Activated CD4-positive, alpha-beta T cell treated with anti-CD3 and anti-CD28 coated beads for 36 hours (primary cell): ENCODE measurements around the gene ZNF432. TPM values are rescaled to one million over a fixed set of nuclear protein-coding genes. Genes with fewer than 3 reads are reported as not detected.

Source experiments
- ATAC-seq: fragments of 200-7000 bp; cut with Tn5 transposase; one replicate; pipeline ENCODE4 v1.10.0; 2021; ENCODE audit warnings: mild to moderate bottlenecking, moderate library complexity
- CTCF ChIA-PET: fragments of 350-600 bp; sonication (Branson Sonifier 250); formaldehyde crosslinking; loops from one replicate; lab custom pipeline; 2021; ENCODE audit warnings: antibody characterized with exemption; lab: Charles Lee
- POLR2A ChIA-PET: fragments of 350-600 bp; sonication (Branson Sonifier 250); formaldehyde crosslinking; loops from one replicate; lab custom pipeline; 2021; ENCODE audit warnings: antibody characterized with exemption, inconsistent platforms; lab: Charles Lee
- DNase-seq: peaks from one replicate; pipeline ENCODE4 v3.0.0-alpha.2; 2020
- H3K27ac Mint-ChIP-seq: one replicate; pipeline ENCODE4 v1.8.0; 2021; ENCODE audit warnings: mixed read lengths
- H3K27me3 Mint-ChIP-seq: one replicate; pipeline ENCODE4 v1.8.0; 2021; ENCODE audit warnings: mixed read lengths
- H3K36me3 Mint-ChIP-seq: one replicate; pipeline ENCODE4 v1.8.0; 2021; ENCODE audit warnings: low read depth, mixed read lengths
- H3K4me1 Mint-ChIP-seq: one replicate; pipeline ENCODE4 v1.8.0; 2021; ENCODE audit warnings: mixed read lengths
- H3K4me3 Mint-ChIP-seq: one replicate; pipeline ENCODE4 v1.8.0; 2021; ENCODE audit warnings: mild to moderate bottlenecking, moderate library complexity, mixed read lengths
- H3K9me3 Mint-ChIP-seq: one replicate; pipeline ENCODE4 v1.8.0; 2021; ENCODE audit warnings: low read depth, mixed read lengths
- intact Hi-C, 2 experiments: fragments of 100-400 bp; cut with DNase I in 1 of 2; cut with micrococcal nuclease in 1 of 2; formaldehyde crosslinking; loops; one replicate each; pipeline versions ENCODE4 v1.14.2 to v1.15.1; 2022 to 2024; cut with DNase I, micrococcal nuclease
- total RNA-seq, 2 experiments: library from RNA; stranded (reverse); gene quantifications; one replicate each; pipeline ENCODE4 v1.2.3, GENCODE V29; 2021

ZNF432 gene
- total RNA-seq, 2 experiments from 2014 or later: 11.5 to 12.8 TPM

- ATAC-seq (peak; percentile 97), DNase-seq (peak; percentile 93)
- Mint-ChIP-seq H3K4me1 (peaks cover 15% of the 10 kb centered on the region), H3K4me3 (peak within 1 kb of the TSS; percentile 90), H3K9me3 (peaks cover 28% of the 10 kb centered on the region), H3K27me3 (no peaks in the 10 kb centered on the region), H3K27ac (peak within 1 kb of the TSS; percentile 98), H3K36me3 (peaks cover 69% of the 10 kb centered on the region)
- ChIA-PET POLR2A (interaction anchor here (0.6 kb wide), 1 partner anchor 43 kb away, joined by 3 read pairs; no protein-coding TSS in a partner anchor), CTCF (no interaction called here)
- intact Hi-C loops: loop anchor here (1.0 to 5.0 kb wide), 9 partner anchors 20 to 259 kb away; partner anchors contain the start of genes ZNF350 (in 2 of the 2), ZNF614 (in 2 of the 2), ZNF432 (in 1 of the 2) and ZNF613 (in 1 of the 2)
Observed at GRCh38 chr19:52007806-52008557, 40.7 kb downstream of the ZNF432 start, which contains the start of gene ZNF615. TSS of gene ZNF615 (minus strand) at chr19:52008211. CDS start at chr19:52003711, 4,500 bp downstream.

GRCh38 chr19:52007451-52007805, 41.2 kb downstream of the ZNF432 start:
- intact Hi-C loops: loop anchor here (2.0 to 5.0 kb wide), 3 partner anchors 21 to 260 kb away; partner anchors contain the start of genes ZNF614 (in 1 of the 2) and ZNF766 (in 1 of the 2)
- Mint-ChIP-seq H3K4me3 (peak overlapping the region; percentile 90), H3K4me1 (peaks cover 15% of the 10 kb centered on the region), H3K36me3 (peaks cover 67% of the 10 kb centered on the region), H3K27me3 (no peaks in the 10 kb centered on the region), H3K27ac (peak overlapping the region; percentile 98), H3K9me3 (peaks cover 24% of the 10 kb centered on the region)
- CTCF ChIA-PET: no interaction called here
- ATAC-seq (peak; percentile 6), DNase-seq (no peak)
- POLR2A ChIA-PET: interaction anchor here (0.6 kb wide), 1 partner anchor 44 kb away, joined by 3 read pairs; no protein-coding TSS in a partner anchor

GRCh38 chr19:51994048-51994644, 54.5 kb downstream of the ZNF432 start:
- no peaks in the 10 kb centered on the region for H3K4me1 Mint-ChIP-seq
- H3K36me3 Mint-ChIP-seq: peaks cover 76% of the 10 kb centered on the region
- POLR2A ChIA-PET: no interaction called here
- no peaks in the 10 kb centered on the region for H3K27me3 Mint-ChIP-seq
- ATAC-seq (no peak), DNase-seq (no peak)
- intact Hi-C loops: no loop called here
- CTCF ChIA-PET: no interaction called here
- no peak overlapping the region for H3K4me3 Mint-ChIP-seq
- peaks cover 56% of the 10 kb centered on the region for H3K9me3 Mint-ChIP-seq
- H3K27ac Mint-ChIP-seq: no peak overlapping the region

GRCh38 chr19:51993422-51993821, 55.2 kb downstream of the ZNF432 start:
- no peak overlapping the region for H3K4me3 Mint-ChIP-seq
- peaks cover 73% of the 10 kb centered on the region for H3K36me3 Mint-ChIP-seq
- H3K27ac Mint-ChIP-seq: no peak overlapping the region
- POLR2A ChIA-PET: no interaction called here
- CTCF ChIA-PET: no interaction called here
- no peak for DNase-seq
- ATAC-seq: no peak
- no peaks in the 10 kb centered on the region for H3K4me1 Mint-ChIP-seq
- intact Hi-C loops: no loop called here
- peaks cover 61% of the 10 kb centered on the region for H3K9me3 Mint-ChIP-seq
- H3K27me3 Mint-ChIP-seq: no peaks in the 10 kb centered on the region

GRCh38 chr19:51986309-51987291, 62.0 kb downstream of the ZNF432 start, which contains the start of gene ZNF350:
TSS of gene ZNF350 (minus strand) at chr19:51986840. CDS start at chr19:51974360, 12,480 bp downstream.
- Mint-ChIP-seq H3K4me3 (peak within 1 kb of the TSS; percentile 85), H3K9me3 (peaks cover 44% of the 10 kb centered on the region), H3K27me3 (no peaks in the 10 kb centered on the region), H3K36me3 (peaks cover 59% of the 10 kb centered on the region), H3K4me1 (peaks cover 8% of the 10 kb centered on the region), H3K27ac (peak within 1 kb of the TSS; percentile 95)
- POLR2A ChIA-PET: interaction anchor here (0.6 kb wide), 1 partner anchor 548 kb away, joined by 3 read pairs; no protein-coding TSS in a partner anchor
- peak; percentile 99 for ATAC-seq
- intact Hi-C loops: loop anchor here (1.0 to 2.0 kb wide), 8 partner anchors 22 to 203 kb away; partner anchors contain the start of genes ZNF613 (in 2 of the 2), ZNF615 (in 2 of the 2), ZNF432 (in 1 of the 2) and ZNF614 (in 1 of the 2)
- CTCF ChIA-PET: interaction anchor here (0.7 kb wide), 1 partner anchor 15 kb away, joined by 3 read pairs; no protein-coding TSS in a partner anchor
- peak; percentile 94 for DNase-seq

GRCh38 chr19:51983361-51983760, 65.3 kb downstream of the ZNF432 start:
- Mint-ChIP-seq H3K27me3 (no peaks in the 10 kb centered on the region), H3K27ac (no peak overlapping the region), H3K4me1 (peaks cover 8% of the 10 kb centered on the region), H3K36me3 (peaks cover 78% of the 10 kb centered on the region), H3K9me3 (peaks cover 50% of the 10 kb centered on the region), H3K4me3 (no peak overlapping the region)
- DNase-seq: no peak
- ATAC-seq: no peak
- intact Hi-C loops: no loop called here
- ChIA-PET POLR2A (no interaction called here), CTCF (no interaction called here)

Other genes with a start within 250 kb of the ZNF432 start
- gene ZNF577, start 160.9 kb downstream of the ZNF432 start, total RNA-seq: 1 to 10 TPM; 5.7 to 7.2 TPM
- gene ZNF649, start 143.8 kb downstream of the ZNF432 start, total RNA-seq: 10 to 100 TPM in 1 of 2 experiments, 1 to 10 TPM in 1; 9.6 to 11.2 TPM
- gene ZNF613, start 121.4 kb downstream of the ZNF432 start, total RNA-seq: 1 to 10 TPM; 4.2 to 6.3 TPM
- 1 to 10 TPM; 7.1 to 7.9 TPM for gene ZNF350, start 62.0 kb downstream of the ZNF432 start, total RNA-seq
- gene ZNF615, start 40.6 kb downstream of the ZNF432 start, total RNA-seq: 1 to 10 TPM; 8.7 to 9.0 TPM
- gene ZNF614, start 20.5 kb downstream of the ZNF432 start, total RNA-seq: 10 to 100 TPM in 1 of 2 experiments, 1 to 10 TPM in 1; 9.4 to 10.6 TPM
- gene ZNF841, start 46.9 kb upstream of the ZNF432 start, total RNA-seq: 10 to 100 TPM; 18.0 to 20.3 TPM
- gene ZNF616, start 91.1 kb upstream of the ZNF432 start, total RNA-seq: 10 to 100 TPM; 13.9 to 15.7 TPM
- gene ZNF836, start 122.8 kb upstream of the ZNF432 start, total RNA-seq: 10 to 100 TPM; 10.1 to 11.5 TPM
- 100 to 1,000 TPM; 215 to 231 TPM for gene PPP2R1A, start 141.2 kb upstream of the ZNF432 start, total RNA-seq
- 10 to 100 TPM; 28.6 to 34.2 TPM for gene ZNF766, start 220.7 kb upstream of the ZNF432 start, total RNA-seq
- gene ZNF480, start 248.3 kb upstream of the ZNF432 start, total RNA-seq: 1 to 10 TPM; 4.8 to 5.0 TPM